ENCODE measurements around the gene BBS9.
"Not testable (repeated sequence)": the region's sequence is repeated elsewhere in the genome, so short reads cannot be mapped to it uniquely, and the experiment has no call there.

The BBS9 gene

DNA sequence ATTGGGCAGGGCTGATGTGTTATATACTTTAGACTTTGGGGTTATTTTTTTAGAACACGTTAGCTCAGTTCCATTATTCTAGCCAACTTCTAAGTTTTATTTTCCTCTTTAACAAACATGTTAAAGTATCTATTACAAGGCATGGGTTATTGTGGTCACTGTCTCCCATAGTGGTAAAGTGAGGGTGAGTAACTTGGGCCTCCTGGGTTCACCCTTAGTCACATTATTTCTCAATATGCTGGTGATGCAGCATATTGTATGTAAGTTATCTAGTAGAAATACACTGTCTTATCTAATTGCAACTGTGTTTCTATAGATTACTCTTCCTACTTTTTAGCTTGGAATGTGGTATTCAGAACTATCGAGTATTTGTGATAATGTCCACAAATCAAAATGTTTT lies 65.9 kb downstream of the BBS9 start:
- DNase-seq (ENCODE audit: low read depth in 2 of 2) = no peak

DNA sequence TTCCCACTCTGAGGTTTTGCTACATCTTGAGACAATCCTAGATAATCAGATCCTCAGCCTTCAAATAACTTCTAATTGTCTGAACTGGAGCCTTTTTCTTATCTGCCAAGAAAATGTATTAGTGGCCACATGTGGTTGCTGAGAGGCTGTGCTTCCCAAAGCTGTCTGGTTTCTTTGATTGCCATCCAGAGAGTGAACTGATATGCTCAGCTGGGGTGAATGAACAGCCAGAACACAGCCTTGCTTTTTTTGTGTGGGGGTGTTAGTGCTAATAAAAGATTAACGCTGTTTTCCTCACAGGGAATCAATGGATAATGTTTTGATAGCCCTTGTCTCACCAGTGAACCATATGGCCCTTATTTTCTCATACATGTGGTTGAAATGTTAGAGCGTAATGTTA lies 66.9 kb downstream of the BBS9 start:
- no peak for DNase-seq (ENCODE audit: low read depth in 2 of 2)

DNA sequence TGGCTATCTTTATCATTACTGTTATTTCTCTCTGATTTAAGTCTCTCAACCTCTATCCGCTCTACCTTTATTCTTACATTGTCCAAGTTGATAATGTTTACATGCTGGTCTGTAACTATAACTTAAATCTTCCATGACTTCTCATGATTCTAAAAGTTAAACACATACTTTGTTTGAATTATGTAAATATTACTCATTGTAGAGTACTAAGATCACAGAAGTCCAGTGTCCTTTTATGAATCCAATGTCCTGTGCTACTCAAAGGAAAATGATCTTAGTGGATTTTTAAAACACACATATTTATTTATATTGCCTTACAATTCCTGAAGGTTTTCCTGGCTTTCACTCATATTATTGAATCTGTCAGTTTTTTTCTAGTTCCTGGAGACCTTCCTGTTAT lies 70.9 kb downstream of the BBS9 start:
- DNase-seq (ENCODE audit: low read depth in 2 of 2) = no peak

DNA sequence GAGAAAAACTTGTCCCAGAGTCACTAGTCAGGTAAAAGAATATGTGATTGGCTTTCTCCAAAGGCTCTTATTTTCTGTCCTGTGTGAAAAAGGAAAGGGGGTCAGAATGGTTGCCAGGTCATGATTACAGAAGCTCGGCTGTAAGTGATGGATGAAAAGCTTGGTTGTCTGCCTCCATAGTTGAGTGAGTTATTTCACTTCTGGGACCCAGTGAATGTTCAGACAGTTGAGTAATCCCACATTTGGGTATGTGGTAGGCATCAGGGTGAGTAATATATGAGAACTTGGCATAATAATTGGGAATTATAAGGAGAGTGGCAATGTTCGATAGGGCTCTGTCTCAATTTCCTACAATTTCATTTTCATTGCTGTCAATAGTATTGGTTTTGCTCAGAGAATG lies 72.5 kb downstream of the BBS9 start:
- no peak for DNase-seq (ENCODE audit: low read depth in 2 of 2)

DNA sequence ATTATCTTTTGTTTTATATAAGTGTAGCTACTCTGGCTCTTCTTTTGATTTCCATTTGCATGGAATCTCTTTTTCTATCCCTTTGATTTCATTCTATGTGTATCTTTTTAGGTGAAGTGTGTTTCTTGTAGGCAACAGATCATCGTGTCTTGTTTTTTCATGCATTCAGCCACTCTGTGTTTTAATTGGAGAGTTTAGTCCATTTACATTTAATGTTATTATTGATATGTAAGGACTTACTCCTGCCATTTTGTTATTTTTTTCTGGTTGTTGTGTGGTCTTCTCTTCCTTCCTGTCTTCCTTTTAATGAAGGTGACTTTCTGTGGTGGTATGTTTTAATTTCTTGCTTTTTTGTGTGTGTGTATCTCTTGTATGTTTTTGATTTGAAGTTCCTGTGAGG lies 81.6 kb downstream of the BBS9 start:
- DNase-seq (ENCODE audit: low read depth in 2 of 2) = no peak

DNA sequence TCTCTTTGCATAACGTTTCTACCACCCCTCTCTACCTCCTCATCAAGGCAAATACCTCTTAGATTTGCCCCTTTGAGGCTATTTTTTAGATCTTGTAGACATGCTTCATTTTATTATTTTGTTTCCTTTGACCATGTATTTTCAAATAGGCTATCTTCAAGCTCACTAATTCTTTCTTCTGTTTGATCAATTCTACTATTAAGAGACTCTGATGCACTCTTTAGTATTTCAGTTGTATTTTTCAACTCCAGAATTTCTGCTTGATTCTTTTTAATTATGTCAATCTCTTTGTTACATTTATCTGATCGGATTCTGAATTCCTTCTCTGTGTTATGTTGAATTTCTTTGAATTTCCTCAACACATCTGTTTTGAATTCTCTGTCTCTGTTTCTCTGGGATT lies 82.8 kb downstream of the BBS9 start:
- DNase-seq (ENCODE audit: low read depth in 2 of 2) = no peak

DNA sequence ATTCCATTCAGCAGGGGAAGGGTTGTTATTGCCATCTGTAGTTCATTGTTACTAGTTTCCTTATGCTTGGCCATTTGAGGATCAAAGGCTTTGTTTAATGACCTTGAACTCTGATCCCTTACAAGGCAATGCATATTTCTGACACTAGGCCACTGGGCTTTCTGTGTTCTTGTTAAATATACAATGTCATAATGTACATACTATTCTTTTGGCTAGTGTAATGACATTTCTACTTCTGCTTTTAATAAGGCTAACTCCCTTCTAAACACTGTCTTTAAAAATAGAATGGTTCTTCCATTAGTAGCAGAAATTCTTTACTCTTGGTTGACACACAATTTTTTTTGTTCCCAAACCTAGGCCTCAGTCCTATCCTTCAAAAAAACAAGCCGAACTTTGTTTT lies 86.6 kb downstream of the BBS9 start:
- no peak for DNase-seq (ENCODE audit: low read depth in 2 of 2)

DNA sequence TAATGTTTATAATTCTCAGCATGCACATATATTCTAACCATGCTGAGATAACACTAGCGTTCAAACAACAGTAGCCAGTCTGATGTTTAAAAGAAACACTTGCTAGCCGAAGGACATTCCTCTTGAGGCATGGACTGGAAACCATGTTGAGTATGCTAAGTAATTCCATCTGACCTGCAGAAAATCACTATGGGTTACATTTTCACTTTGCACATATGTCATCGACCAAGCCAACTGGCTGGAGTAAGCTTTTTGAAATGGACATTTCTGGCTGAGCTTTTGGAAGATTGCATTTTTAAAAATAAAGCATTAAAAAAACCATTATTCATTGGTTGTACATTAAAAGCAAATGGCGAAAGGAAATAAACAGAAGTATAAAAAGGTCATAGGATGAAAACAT lies 88.2 kb downstream of the BBS9 start:
- no peak for DNase-seq (ENCODE audit: low read depth in 2 of 2)

DNA sequence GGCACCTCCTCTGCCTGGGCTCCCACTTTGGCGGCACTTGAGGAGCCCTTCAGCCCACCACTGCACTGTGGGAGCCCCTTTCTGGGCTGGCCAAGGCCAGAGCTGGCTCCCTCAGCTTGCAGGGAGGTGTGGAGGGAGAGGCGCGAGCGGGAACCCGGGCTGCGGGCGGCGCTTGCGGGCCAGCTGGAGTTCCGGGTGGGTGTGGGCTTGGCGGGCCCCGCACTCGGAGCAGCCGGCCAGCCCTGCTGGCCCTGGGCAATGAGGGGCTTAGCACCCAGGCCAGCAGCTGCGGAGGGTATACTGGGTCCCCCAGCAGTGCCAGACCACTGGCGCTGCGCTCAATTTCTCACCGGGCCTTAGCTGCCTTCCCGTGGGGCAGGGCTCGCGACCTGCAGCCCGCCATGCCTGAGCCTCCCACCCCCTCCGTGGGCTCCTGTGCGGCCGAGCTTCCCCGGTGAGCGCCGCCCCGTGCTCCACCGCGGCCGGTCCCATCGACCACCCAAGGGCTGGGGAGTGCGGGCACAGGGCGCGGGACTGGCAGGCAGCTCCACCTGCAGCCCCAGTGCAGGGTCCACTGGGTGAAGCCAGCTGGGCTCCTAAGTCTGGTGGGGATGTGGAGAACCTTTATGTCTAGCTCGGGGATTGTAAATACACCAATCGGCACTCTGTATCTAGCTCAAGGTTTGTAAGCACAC lies 89.6 kb downstream of the BBS9 start:
- not testable (repeated sequence) for DNase-seq (ENCODE audit: low read depth in 2 of 2)

DNA sequence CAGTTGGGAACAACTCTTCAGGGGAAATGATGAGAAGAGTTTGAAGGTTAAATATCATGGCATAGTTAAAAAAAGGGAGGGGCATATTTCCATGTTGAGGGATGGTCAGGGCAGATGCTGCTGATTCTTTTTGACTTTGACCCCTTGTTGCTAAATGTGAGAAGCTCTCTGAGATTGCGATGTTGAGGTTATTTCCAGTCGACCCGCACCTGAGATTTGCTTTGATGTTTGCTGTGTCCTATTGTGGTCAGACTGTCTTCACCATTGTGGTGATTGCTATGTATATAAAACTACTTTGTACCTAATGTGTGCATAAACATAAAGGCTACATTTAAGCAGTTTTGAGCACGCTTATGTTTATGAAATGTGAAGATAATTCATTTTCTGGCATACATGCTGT lies 90.9 kb downstream of the BBS9 start:
- DNase-seq (ENCODE audit: low read depth in 2 of 2) = no peak

DNA sequence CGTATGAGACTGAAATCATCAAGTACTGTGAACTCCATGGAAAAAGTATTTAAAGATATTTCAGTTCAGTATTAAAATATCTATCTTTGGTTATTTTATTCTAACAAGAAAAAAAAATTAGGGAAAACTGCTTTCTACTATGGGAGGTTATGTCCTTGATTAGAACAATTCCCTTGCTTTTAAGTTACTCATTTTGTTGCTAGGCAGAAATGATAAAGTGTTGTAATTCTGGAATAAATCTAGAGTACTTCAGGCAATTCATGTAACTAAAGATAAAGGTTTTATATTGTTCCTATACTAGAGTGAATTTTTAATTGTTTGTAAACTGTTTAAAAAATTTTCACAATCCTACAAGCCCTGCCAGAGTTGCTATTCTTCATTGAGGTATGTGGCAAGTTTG lies 92.0 kb downstream of the BBS9 start:
- no peak for DNase-seq (ENCODE audit: low read depth in 2 of 2)

DNA sequence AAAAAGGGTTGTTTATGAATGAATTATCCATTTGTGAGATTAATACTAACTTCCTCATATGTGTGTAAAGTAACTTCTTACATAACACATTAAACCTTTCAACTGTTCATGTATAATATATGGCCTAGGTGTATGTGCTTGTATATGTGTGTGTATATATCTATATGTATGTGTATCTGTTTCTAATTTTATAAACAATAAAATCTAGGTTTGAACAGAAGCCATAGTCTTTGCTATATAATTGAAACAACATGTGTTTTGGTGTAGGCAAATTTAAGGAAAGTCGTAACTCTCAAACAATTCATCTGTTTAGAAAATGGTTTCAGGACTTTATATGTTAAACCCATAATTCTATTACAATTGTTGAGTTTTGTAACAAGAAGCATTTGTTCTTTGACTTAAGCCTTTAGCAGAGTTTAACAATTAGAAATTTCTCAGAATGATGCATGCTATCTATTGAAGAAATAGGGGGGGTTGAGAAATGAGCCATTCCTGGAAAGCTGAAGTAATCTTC lies 103.3 kb downstream of the BBS9 start:
- no peak for DNase-seq (ENCODE audit: low read depth in 2 of 2)

DNA sequence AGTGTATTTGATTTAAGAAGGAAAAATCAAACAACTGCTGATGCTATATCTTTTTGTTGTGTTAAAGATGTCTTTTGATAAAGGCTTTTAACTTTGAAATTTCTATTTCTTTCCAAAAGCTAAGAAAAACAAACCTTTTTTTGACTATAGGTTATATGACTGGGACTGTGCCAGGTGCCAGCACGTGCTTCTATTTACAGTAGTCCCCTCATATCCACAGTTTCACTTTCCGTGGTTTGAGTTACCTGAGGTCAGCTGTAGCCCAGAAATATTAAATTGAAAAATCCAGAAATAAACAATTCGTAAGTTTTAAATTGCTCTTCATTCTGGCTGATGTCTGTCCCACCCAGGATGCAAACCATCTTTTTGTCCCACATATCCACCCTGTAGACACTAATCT lies 104.3 kb downstream of the BBS9 start:
- no peak for DNase-seq (ENCODE audit: low read depth in 2 of 2)

DNA sequence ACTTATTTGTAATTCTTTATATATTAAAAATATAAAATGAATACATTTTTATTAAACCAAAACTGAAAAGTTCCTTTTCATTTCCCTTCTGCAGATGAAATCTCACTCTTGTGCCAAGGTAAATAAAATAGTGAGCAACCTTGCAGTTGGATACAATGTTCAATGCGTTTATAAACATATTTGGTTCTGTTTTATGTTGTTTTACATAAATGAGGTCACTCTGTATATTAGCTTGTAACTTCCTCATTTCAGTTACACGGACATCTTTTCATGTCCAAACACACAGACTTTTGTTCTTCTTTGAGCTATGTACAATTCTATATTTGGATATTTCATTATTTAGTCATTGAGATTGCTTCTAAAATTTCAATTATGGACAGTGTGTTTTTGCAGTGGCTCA lies 107.7 kb downstream of the BBS9 start:
- DNase-seq (ENCODE audit: low read depth in 2 of 2) = no peak

DNA sequence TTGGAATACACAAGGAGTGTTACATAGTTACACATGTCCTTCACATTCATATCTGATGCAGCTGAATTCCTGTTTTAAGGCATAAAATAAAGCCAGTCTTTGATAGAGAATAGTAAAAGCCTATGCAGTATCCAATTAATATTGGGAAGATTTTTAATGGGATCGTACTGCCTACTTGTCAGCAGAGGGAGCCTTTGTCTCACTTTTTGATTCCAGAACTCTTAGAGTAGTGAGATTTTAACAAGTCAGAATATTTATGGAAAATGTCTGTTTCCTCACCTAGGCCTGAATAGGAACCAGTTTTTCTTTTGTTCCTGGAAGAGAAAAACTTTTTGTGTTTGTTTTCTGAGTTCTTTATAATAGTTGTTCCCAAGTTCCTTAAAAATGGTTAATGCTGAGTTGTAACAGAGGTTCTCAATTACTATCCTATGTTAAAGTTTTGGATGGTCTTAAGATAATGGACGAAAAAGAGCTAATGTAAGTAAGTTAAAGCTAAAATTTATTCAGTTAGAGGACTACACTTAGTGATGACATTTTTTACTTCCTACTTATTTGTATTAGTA lies 114.0 kb downstream of the BBS9 start:
- no peak for DNase-seq (ENCODE audit: low read depth in 2 of 2)

DNA sequence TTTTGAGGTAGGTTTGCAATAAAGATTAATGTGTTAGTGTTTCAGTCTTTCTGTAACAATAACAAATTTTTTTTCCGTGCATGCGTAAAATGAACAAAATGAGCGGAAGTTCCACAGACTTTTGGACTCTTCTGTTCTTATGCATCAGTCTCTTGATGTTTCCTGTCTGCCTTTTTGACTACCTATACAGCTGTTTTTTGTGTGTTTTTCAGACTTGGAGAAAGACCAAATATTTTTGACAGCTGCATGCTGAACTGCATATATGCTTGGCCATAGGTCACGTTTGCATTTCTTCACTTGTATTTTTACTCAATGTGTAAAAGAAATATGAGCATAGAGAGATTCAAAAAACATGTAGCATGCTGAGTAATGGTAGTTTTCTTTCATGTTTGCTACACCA lies 119.3 kb downstream of the BBS9 start:
- DNase-seq (ENCODE audit: low read depth in 2 of 2) = no peak

DNA sequence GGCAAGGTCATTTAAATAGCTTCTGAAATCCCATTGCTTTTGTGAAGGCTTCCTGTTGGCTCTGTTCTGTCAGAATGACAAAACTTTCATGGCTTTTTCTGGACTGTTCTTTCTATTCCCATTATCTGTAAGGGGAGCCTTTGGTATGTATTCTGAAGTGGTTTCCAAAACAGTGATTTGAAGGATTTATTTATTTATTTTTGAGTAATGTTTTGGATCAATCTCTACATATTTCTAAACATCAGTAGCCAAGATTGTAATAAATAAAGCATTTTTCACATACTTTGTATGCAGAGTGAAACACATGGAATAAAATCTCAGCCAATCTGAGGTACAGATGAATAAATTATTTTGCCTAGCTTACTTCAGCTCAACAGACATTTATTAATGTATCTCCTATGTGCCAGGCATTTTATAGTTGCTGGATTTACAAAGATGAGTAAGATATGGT lies 121.1 kb downstream of the BBS9 start:
- no peak for DNase-seq (ENCODE audit: low read depth in 2 of 2)

DNA sequence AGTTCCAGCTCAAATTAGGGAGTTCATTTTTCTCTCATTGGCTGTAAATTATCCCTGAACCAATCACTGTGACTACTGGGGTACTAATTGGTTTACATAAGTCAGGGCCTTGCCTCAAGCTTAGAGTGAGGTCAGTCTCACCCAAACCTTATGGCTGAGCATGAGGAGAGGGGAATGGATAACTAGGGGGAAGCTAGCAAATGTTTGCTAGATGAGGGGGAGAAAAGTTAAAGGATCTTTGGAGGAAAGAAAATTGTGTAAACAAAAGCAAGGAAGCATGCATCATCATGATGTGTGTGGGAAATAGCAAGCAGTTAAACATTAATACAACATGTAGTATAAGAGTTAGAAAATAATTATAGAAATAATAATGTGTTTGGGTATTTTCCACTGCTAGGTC lies 121.9 kb downstream of the BBS9 start:
- DNase-seq (ENCODE audit: low read depth in 2 of 2) = no peak

DNA sequence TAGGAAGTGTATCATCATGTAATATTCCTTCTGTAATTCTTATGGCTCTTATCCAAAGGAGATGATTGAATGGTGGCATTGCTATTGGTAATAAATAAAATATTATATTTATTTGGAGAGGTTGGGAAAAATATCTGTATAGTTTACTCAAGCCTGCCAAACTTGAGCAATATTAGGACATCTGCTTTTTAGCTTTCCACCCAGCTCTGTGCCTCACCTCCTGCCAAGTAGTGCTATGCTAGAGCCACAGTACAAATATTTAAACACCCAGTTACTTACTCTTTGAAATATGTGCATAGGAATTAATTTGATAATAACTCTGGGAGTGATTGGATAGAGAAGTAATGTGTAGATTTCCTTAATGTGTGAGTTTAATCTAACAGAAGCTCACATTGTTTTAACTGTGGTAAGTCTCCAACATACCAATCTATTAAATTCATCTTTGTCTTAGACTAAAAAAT lies 129.2 kb downstream of the BBS9 start:
- no peak for DNase-seq (ENCODE audit: low read depth in 2 of 2)

DNA sequence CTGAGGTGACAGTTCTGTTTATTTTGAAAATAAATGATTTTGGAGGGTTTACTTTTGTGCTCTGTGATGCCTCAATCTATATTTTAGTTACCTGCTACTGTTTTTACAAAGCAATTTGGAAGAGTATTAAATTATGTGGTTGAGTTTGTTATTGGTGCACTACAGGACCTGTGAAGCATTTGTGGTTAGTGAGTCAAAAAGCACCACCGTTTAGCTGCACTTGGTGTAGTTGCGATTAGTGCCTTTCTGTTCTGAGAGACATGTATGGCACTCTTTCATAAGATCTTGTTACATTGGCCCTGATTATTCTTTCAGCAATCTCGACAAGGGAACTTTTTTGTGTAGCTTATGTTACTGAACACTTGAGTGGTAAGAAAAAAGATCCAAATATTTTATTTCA lies 132.2 kb downstream of the BBS9 start:
- DNase-seq (ENCODE audit: low read depth in 2 of 2) = no peak

DNA sequence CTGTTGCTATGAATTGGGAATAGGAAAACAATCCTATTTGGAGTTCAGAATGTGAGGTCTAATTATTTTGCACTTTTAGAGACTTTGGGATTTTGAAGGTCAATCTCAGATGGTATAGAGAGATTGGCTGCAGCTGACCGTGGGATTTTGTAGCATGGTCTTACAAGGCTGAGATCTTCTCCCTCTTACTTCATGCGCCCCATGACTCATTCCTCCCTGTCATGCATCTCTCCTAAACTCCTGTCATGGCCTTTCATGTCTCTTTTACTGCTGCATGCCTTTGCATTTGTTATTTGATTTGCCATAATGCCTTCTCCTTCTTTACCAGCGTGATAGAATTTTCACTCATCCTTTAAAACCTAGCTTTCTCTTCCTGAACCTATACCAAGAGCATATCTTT lies 133.1 kb downstream of the BBS9 start:
- DNase-seq (ENCODE audit: low read depth in 2 of 2) = no peak

DNA sequence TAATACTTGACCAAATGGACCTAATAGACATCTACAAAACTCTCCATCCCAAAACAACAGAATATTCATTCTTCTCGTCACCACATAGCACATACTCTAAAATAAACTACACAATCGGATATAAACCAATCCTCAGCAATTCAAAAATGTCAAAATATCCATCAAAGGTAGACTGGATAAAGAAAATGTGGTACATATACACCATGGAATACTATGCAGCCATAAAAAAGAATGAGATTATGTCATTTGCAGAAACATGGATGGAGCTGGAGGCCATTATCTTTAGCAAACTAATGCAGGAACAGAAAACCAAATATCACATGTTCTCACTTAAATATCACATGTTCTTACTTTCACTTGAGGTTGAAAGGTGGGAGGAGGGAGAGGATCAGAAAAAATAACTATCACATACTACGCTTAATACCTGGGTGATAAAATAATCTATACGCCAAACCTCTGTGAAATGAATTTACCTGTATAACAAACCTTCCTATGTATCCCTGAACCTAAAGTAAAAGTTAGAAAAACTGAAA lies 142.5 kb downstream of the BBS9 start:
- DNase-seq (ENCODE audit: low read depth in 2 of 2) = not testable (repeated sequence)

DNA sequence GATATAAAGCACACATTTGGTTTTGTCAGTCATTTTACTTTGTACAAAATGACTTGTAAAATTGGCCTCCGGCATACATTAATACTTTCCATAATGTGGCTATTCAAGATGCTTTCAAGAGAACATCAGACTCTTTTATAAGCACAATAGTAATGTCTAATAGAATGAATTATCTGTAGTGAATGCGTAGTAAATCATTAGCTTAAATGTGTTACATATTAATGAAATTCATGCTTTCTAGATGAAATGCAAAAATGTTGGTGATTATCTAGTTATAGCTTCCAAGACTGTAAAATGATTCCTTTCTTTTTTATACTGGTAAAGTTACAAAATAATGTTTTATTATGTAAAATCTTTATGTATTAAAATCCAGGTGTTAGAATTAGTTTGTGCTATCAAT lies 144.0 kb downstream of the BBS9 start:
- no peak for DNase-seq (ENCODE audit: low read depth in 2 of 2)

Data from stimulated activated CD4-positive, alpha-beta T cell treated with anti-CD3 and anti-CD28 coated beads, Interleukin-1b, Interleukin-23, amount 100 ng/mL, for 1 hour (primary cell).